SK-N-SH treated with all-trans-retinoic acid at 6 μM for 48 hours (cell line): ENCODE data around the gene CLTC.
"Not testable (repeated sequence)": the region's sequence is repeated elsewhere in the genome, so short reads cannot be mapped to it uniquely, and the experiment has no call there.

Source experiments
- CSDC2 ChIP-seq: fragments of 250-450 bp; sonication (Bioruptor Pico); IDR thresholded peaks from 2 replicates; pipeline ENCODE4 v1.5.0; 2020; ENCODE audit warnings: mild to moderate bottlenecking, moderate library complexity
- OSR1 ChIP-seq: fragments of 250-450 bp; sonication (Bioruptor Pico); IDR thresholded peaks from 2 replicates; pipeline ENCODE4 v1.8.0; 2022; ENCODE audit warnings: moderate library complexity, mild to moderate bottlenecking, inconsistent platforms
- TOX ChIP-seq: fragments of 250-450 bp; sonication (Bioruptor Pico); IDR thresholded peaks from 2 replicates; pipeline ENCODE4 v1.8.0; 2021; ENCODE audit warnings: mild to moderate bottlenecking, moderate library complexity, borderline replicate concordance
- ZC3H10 ChIP-seq: fragments of 250-450 bp; sonication (Bioruptor Pico); IDR thresholded peaks from 2 replicates; pipeline ENCODE4 v1.5.1; 2021; ENCODE audit warnings: mild to moderate bottlenecking, moderate library complexity
- ZFP3 ChIP-seq: fragments of 250-450 bp; sonication (Bioruptor Pico); IDR thresholded peaks from 2 replicates; pipeline ENCODE4 v1.5.0; 2020; ENCODE audit warnings: mild to moderate bottlenecking, moderate library complexity
- ZNF565 ChIP-seq: fragments of 450-650 bp; formaldehyde crosslinking; conservative IDR thresholded peaks from 2 replicates; pipeline ENCODE4 v1.5.0; 2020; ENCODE audit warnings: low read depth, mild to moderate bottlenecking, moderate library complexity
- ZNF70 ChIP-seq: fragments of 450-650 bp; formaldehyde crosslinking; IDR thresholded peaks from 2 replicates; pipeline ENCODE4 v1.5.0; 2020; ENCODE audit warnings: mild to moderate bottlenecking, moderate library complexity
- TF ChIP-seq, protein P1 (sequence below): fragments of 250-450 bp; sonication (Bioruptor Pico); IDR thresholded peaks from 2 replicates; pipeline ENCODE4 v1.8.0; 2020; ENCODE audit warnings: mild to moderate bottlenecking, moderate library complexity, borderline replicate concordance
- TF ChIP-seq, protein P2 (sequence below): fragments of 250-450 bp; sonication (Bioruptor Pico); IDR thresholded peaks from 2 replicates; pipeline ENCODE4 v1.8.0; 2021; ENCODE audit warnings: low read depth, mild to moderate bottlenecking, moderate library complexity, borderline replicate concordance
- TF ChIP-seq, protein P3 (sequence below): fragments of 250-450 bp; sonication (Bioruptor Pico); IDR thresholded peaks from 2 replicates; pipeline ENCODE4 v1.5.1; 2020; ENCODE audit warnings: low read depth, mild to moderate bottlenecking, moderate library complexity

DNA sequence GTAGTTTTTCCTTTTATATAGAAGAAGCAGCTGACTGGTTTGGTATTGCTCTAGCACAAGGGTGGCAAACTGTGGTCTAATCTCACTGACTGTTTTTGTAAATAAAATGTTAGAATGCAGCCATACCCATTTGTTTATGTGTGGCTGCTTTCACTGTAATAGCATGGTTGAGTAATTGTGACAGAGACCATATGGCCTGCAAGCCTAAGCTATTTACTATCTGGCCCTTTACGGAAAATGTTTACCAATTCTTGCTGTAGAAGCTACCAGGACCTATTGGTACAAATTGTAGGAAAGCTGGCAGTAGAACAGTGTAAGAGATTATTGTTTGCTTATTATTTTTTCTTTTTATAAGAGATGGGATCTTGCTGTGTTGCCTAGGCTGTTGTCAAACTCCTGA is 35.5 kb upstream of the CLTC start:
- TF ChIP-seq ZNF70 (CRISPR knock-in tag); ZFP3 (CRISPR knock-in tag); ZC3H10 (CRISPR knock-in tag); TOX (CRISPR knock-in tag); CSDC2; ZNF565; OSR1 (CRISPR knock-in tag): not testable (repeated sequence)
- TF ChIP-seq, protein P1, sequence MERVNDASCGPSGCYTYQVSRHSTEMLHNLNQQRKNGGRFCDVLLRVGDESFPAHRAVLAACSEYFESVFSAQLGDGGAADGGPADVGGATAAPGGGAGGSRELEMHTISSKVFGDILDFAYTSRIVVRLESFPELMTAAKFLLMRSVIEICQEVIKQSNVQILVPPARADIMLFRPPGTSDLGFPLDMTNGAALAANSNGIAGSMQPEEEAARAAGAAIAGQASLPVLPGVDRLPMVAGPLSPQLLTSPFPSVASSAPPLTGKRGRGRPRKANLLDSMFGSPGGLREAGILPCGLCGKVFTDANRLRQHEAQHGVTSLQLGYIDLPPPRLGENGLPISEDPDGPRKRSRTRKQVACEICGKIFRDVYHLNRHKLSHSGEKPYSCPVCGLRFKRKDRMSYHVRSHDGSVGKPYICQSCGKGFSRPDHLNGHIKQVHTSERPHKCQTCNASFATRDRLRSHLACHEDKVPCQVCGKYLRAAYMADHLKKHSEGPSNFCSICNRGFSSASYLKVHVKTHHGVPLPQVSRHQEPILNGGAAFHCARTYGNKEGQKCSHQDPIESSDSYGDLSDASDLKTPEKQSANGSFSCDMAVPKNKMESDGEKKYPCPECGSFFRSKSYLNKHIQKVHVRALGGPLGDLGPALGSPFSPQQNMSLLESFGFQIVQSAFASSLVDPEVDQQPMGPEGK, result not testable (repeated sequence)
- TF ChIP-seq, protein P2, sequence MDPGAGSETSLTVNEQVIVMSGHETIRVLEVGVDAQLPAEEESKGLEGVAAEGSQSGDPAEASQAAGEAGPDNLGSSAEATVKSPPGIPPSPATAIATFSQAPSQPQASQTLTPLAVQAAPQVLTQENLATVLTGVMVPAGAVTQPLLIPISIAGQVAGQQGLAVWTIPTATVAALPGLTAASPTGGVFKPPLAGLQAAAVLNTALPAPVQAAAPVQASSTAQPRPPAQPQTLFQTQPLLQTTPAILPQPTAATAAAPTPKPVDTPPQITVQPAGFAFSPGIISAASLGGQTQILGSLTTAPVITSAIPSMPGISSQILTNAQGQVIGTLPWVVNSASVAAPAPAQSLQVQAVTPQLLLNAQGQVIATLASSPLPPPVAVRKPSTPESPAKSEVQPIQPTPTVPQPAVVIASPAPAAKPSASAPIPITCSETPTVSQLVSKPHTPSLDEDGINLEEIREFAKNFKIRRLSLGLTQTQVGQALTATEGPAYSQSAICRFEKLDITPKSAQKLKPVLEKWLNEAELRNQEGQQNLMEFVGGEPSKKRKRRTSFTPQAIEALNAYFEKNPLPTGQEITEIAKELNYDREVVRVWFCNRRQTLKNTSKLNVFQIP (CRISPR knock-in tag), result not testable (repeated sequence)
- TF ChIP-seq, protein P3, sequence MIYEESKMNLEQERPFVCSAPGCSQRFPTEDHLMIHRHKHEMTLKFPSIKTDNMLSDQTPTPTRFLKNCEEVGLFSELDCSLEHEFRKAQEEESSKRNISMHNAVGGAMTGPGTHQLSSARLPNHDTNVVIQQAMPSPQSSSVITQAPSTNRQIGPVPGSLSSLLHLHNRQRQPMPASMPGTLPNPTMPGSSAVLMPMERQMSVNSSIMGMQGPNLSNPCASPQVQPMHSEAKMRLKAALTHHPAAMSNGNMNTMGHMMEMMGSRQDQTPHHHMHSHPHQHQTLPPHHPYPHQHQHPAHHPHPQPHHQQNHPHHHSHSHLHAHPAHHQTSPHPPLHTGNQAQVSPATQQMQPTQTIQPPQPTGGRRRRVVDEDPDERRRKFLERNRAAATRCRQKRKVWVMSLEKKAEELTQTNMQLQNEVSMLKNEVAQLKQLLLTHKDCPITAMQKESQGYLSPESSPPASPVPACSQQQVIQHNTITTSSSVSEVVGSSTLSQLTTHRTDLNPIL (CRISPR knock-in tag), result not testable (repeated sequence)
